ENCODE data around the gene FLT3LG.

GRCh38 chr19:49445997-49446396, 28.0 kb upstream of the FLT3LG start:
- TF ChIP-seq ZNF274 (IDR thresholded peaks at IDR 0.05; ENCODE audit: low read depth, low read length) (no peak), YY1 (IDR thresholded peaks at IDR 0.05; ENCODE audit: insufficient read depth, insufficient read length) (no peak), SUZ12 (IDR thresholded peaks at IDR 0.05; ENCODE audit: extremely low read depth, insufficient read depth, insufficient read length) (no peak)
